Common myeloid progenitor, CD34-positive (primary cell): Measurements from ENCODE around the gene UBA3.

Experiments
- CTCF ChIA-PET: fragments of 350-600 bp; sonication (Branson Sonifier 250); formaldehyde crosslinking; loops from one replicate; lab custom pipeline; 2021; ENCODE audit warnings: antibody characterized with exemption; lab: Charles Lee
- POLR2A ChIA-PET: fragments of 350-600 bp; sonication (Branson Sonifier 250); formaldehyde crosslinking; loops from one replicate; lab custom pipeline; 2021; ENCODE audit warnings: antibody characterized with exemption; lab: Charles Lee
- DNase-seq, 3 donors: peaks; one replicate each; pipeline versions ENCODE4 v3.0.0 to v3.0.0-alpha.2; 2013
- H3K27ac ChIP-seq, 2 experiments: 1 replicate in 1 of 2; 2 replicates in 1 of 2; pipeline ENCODE4 v1.7.0; 2013; ENCODE audit warnings: inconsistent platforms in 2 of 2, low read length in 2 of 2, mild to moderate bottlenecking in 2 of 2, low read depth in 1 of 2, moderate library complexity in 1 of 2; ENCODE audit not compliant: severe bottlenecking in 2 of 2, insufficient read depth in 1 of 2, poor library complexity in 1 of 2
- H3K27me3 ChIP-seq, 5 experiments: replicated peaks in 2 of 5; 1 replicate in 3 of 5; 2 replicates in 2 of 5; pipeline versions ENCODE4 v1.6.1 to v1.7.0; 2013; ENCODE audit warnings: low read length in 4 of 5, mild to moderate bottlenecking in 2 of 5, moderate library complexity in 2 of 5, inconsistent platforms in 1 of 5; ENCODE audit not compliant: insufficient read depth in 5 of 5, control insufficient read depth in 4 of 5
- H3K36me3 ChIP-seq, 4 experiments: 1 replicate in 2 of 4; 2 replicates in 2 of 4; pipeline versions ENCODE4 v1.6.1 to v1.7.0; 2013; ENCODE audit warnings: low read length in 3 of 4, control low read depth in 1 of 4, mild to moderate bottlenecking in 1 of 4; ENCODE audit not compliant: control insufficient read depth in 4 of 4, insufficient read depth in 4 of 4
- H3K4me1 ChIP-seq, 4 experiments: 1 replicate in 3 of 4; 2 replicates in 1 of 4; pipeline versions ENCODE4 v1.6.1 to v1.7.1; 2013; ENCODE audit warnings: low read length in 3 of 4, mild to moderate bottlenecking in 3 of 4, control low read depth in 1 of 4, inconsistent platforms in 1 of 4, moderate library complexity in 1 of 4; ENCODE audit not compliant: control insufficient read depth in 4 of 4, insufficient read depth in 4 of 4; ENCODE audit errors: control extremely low read depth in 1 of 4
- H3K4me3 ChIP-seq, 7 experiments: 1 replicate in 4 of 7; 2 replicates in 3 of 7; pipeline versions ENCODE4 v1.5.1 to v1.7.0; 2013; ENCODE audit warnings: mild to moderate bottlenecking in 7 of 7, low read length in 6 of 7, moderate library complexity in 6 of 7, inconsistent platforms in 2 of 7, low read depth in 2 of 7, control low read depth in 1 of 7; ENCODE audit not compliant: insufficient read depth in 4 of 7, control insufficient read depth in 1 of 7; ENCODE audit errors: extremely low read depth in 1 of 7
- H3K9me3 ChIP-seq, 5 experiments: 1 replicate in 4 of 5; 2 replicates in 1 of 5; pipeline versions ENCODE4 v1.6.1 to v1.7.1; 2013; ENCODE audit warnings: low read length in 4 of 5, mild to moderate bottlenecking in 2 of 5, inconsistent platforms in 1 of 5, low read depth in 1 of 5, moderate library complexity in 1 of 5; ENCODE audit not compliant: control insufficient read depth in 4 of 5, insufficient read depth in 2 of 5; ENCODE audit errors: control extremely low read depth in 1 of 5
- WGBS: methylation state at CpG from one replicate; pipeline ENCODE4 v1.1.5; 2013; ENCODE audit not compliant: insufficient coverage; 5-methylcytosine and 5-hydroxymethylcytosine counted together

Gene UBA3

DNA sequence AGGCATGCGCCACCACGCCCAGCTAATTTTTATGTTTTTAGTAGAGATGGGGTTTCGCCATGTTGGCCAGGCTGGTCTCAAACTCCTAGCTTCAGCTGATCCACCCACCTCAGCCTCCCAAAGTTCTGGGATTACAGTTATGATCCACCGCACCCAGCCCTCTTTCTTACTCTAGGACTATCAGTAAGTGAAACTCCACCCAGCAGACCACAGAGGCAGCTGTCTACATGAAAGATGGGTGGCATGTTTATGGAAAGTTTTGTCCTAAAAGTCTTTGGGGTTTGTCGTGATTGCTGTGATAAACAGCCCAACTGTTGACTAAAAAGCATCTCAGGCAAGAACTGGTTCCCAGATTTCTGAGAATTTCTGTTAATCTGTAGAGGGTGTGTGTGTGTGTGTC, 15.5 kb upstream of the UBA3 start:
- peak in 2 of 3 donors; percentile 46 to 60 for DNase-seq
- Histone ChIP-seq H3K4me3 (peak overlapping the region in 4 of 7 experiments; percentile 5 to 46 (median 16)), H3K4me1 (peaks cover 56 to 83% (median 69%) of the 10 kb centered on the region in 4 experiments), H3K9me3 (no peaks in the 10 kb centered on the region), H3K27me3 (no peaks in the 10 kb centered on the region), H3K36me3 (peaks cover 0 to 15% (median 4%) of the 10 kb centered on the region in 4 experiments), H3K27ac (peak overlapping the region; percentile 25 to 73)
- WGBS = 0% methylated on average over 1 of the region's 5 CpGs
- ChIA-PET CTCF (interaction anchor here (0.9 to 2.5 kb wide), 4 partner anchors 10 to 32 kb away, joined by 3 to 14 read pairs (median 4); partner anchors contain the start of gene ARL6IP5), POLR2A (interaction anchor here (0.6 to 5.3 kb wide), 2 partner anchors 9 to 12 kb away, joined by 3 to 36 read pairs; partner anchors contain the start of gene ARL6IP5)

DNA sequence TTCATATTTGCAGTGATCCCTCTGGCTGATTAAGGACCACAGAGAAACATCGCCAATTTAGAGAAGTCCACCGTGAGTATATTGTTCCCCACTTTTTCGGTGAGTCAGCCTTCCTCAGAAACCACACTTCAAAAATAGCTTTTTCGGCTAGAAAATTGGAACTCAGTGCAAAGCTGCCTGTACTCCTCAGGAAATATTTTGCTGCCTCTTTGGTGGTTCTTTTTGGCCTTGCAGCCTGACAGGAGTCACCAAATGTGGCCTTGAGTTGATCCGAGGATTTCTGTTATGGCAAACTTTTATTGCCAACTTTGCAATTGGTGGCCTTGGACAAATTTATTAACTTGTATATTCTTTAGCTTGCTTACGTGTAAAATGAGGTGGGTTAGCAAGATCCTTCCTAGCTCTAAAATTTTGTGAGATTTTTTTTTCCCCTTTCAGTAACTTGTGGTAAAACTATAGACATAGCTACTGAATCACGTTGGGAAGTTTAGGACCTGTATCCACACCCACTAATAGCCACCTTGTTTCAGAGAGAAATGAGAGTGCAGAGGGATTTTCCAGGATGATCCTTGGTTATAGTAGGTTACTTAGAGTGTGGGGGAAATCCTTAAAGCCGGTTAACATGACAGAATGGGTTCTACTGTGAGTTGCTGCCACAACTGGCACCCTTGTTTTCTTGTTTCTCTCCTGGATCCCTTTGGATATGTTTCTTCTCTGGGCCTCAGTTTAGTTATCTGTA, 14.5 kb upstream of the UBA3 start:
- POLR2A ChIA-PET = interaction anchor here (0.6 to 5.3 kb wide), 4 partner anchors 8 to 66 kb away, joined by 3 to 36 read pairs (median 4); partner anchors contain the start of gene ARL6IP5
- WGBS = 0% methylated on average over 5 of the region's 8 CpGs
- Histone ChIP-seq H3K4me3 (peak overlapping the region in 4 of 7 experiments; percentile 33 to 59 (median 52)), H3K27me3 (no peaks in the 10 kb centered on the region), H3K9me3 (no peaks in the 10 kb centered on the region), H3K36me3 (peaks cover 0 to 20% (median 7%) of the 10 kb centered on the region in 4 experiments), H3K27ac (peak overlapping the region; percentile 61 to 88), H3K4me1 (peaks cover 65 to 91% (median 79%) of the 10 kb centered on the region in 4 experiments)
- CTCF ChIA-PET = interaction anchor here (0.9 to 3.7 kb wide), 8 partner anchors 11 to 419 kb away, joined by 3 to 28 read pairs (median 3); partner anchors contain the start of gene ARL6IP5
- peak; percentile 79 to 96 (median 94) for DNase-seq

DNA sequence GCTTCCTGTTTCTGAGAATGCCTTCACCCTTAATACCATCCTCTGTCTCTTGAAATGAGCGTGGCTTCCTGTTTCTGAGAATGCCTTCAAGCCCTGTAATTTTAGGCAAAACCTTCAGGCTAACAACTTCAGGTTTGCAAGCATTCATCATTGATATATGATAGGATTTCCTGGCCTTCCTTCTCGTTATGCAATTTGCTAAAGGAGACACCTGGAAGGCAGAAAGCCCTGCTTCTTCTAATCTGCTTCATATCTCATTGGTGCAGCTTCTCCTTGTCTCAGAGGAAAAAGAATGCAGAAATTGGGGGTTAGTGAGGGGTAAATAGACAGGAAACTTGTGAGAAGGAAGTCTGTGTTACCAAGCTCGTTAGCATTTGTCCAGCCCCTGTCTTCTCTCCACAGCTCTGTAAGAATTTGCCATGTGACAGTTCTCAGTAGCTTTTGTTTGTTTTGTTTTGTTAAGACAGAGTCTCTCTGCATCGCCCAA, 11.9 kb upstream of the UBA3 start:
- ChIA-PET CTCF (interaction anchor here (0.8 to 3.7 kb wide), 4 partner anchors 9 to 28 kb away, joined by 3 to 28 read pairs (median 6); partner anchors contain the start of gene ARL6IP5), POLR2A (interaction anchor here (0.5 to 5.3 kb wide), 5 partner anchors 8 to 41 kb away, joined by 3 to 36 read pairs (median 3); partner anchors contain the start of genes ARL6IP5 and UBA3)
- Histone ChIP-seq H3K4me1 (peaks cover 80 to 99% (median 91%) of the 10 kb centered on the region in 4 experiments), H3K27ac (peak overlapping the region; percentile 71 to 88), H3K36me3 (peaks cover 5 to 28% (median 7%) of the 10 kb centered on the region in 4 experiments), H3K4me3 (peak overlapping the region in 6 of 7 experiments; percentile 35 to 63 (median 48)), H3K27me3 (no peaks in the 10 kb centered on the region), H3K9me3 (no peaks in the 10 kb centered on the region)
- WGBS = 0% methylated on average over 3 of the region's 4 CpGs
- peak; percentile 69 to 95 (median 89) for DNase-seq

DNA sequence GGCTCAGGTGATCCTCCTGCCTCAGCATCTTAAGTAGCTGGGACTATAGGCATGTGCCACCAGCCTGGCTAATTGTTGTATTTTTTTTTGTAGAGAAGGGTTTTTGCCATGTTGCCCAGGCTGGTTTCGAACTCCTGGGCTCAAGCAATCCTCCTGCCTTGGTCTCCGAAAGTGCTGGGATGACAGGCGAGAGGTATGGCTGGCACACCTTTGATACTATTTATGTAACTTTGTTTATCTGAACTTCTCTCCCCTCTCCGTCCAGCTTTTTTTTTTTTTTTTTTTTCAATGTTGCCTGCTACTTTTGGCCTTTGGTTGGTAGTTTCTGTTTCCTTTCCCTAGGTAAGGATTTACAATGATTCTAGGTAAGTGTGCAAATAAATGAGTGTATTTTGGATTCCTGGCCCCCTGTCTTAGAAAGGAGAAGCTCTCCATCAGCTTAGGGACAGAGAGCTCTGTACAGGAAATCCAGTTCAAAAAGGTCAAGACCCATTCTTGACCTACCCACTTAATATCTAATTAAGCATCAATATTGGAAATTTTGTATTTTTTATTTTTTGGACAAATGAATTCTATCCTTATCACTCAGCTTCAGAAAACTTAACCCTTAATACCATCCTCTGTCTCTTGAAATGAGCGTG, 11.3 kb upstream of the UBA3 start:
- CTCF ChIA-PET = interaction anchor here (0.8 to 3.7 kb wide), 4 partner anchors 8 to 29 kb away, joined by 3 to 28 read pairs (median 6); partner anchors contain the start of gene ARL6IP5

DNA sequence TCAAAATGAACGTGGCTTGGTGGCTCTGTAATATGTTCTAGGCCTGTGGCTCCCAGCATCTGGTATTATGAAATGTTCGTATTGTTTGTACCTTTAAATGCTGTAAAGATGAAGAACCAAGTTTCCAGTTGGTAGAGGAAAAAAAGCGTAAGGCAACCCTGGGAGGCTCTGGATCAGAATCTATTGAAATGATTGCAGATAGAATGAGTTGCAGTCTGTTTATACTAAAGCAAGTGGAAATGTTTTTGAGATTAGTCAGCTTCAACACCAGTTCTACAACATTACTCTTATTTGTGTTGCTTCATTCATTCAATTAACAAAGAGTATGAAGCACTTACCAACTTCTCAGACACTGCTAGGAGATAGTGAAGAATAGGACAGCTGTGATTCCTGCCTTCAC, 9.9 kb upstream of the UBA3 start:
- no peaks in the 10 kb centered on the region for H3K9me3 ChIP-seq
- no peaks in the 10 kb centered on the region for H3K27me3 ChIP-seq
- peak overlapping the region in 1 of 2 experiments; percentile 88 for H3K27ac ChIP-seq
- no peak for DNase-seq
- H3K4me1 ChIP-seq = peaks cover 75 to 93% (median 88%) of the 10 kb centered on the region in 4 experiments
- ChIA-PET CTCF (interaction anchor here (0.6 to 1.5 kb wide), 5 partner anchors 9 to 29 kb away, joined by 3 to 4 read pairs (median 4); no protein-coding TSS in a partner anchor), POLR2A (no interaction called here)
- peaks cover 5 to 28% (median 7%) of the 10 kb centered on the region in 4 experiments for H3K36me3 ChIP-seq
- peak overlapping the region in 1 of 7 experiments; percentile 19 for H3K4me3 ChIP-seq
- WGBS = 96% methylated on average over 3 of the region's 3 CpGs

More for the DNA sequence above, 11.3 kb upstream of the UBA3 start:
- Histone ChIP-seq H3K27me3 (no peaks in the 10 kb centered on the region), H3K4me3 (peak overlapping the region in 5 of 7 experiments; percentile 11 to 63 (median 47)), H3K27ac (peak overlapping the region; percentile 56 to 88), H3K9me3 (no peaks in the 10 kb centered on the region), H3K36me3 (peaks cover 5 to 28% (median 7%) of the 10 kb centered on the region in 4 experiments), H3K4me1 (peaks cover 86 to 99% (median 94%) of the 10 kb centered on the region in 4 experiments)
- peak in 1 of 3 donors; percentile 54 for DNase-seq
- POLR2A ChIA-PET = interaction anchor here (0.5 to 1.2 kb wide), 3 partner anchors 11 to 29 kb away, joined by 3 to 4 read pairs (median 3); partner anchors contain the start of gene UBA3
- whole genome bisulfite sequencing = 0% methylated on average over 1 of the region's 5 CpGs

DNA sequence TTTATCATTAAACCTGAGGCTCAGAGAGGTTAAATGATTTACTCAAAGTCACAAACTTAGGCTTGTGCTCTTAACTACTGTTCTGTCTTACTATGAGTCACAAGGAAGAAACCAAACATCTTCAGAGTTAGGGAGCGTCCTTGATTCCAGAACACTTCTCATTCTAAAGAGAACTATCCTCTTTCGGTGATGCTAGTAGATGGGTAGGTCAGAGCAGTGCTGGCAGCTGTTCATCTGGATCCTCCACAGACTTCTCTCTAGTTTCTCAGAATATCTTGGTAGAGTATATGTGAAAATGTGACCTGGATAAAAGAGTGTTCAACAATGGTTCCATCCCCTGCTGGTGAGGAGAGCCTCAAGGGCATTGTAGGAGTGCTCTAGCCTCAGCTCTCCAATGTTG, 7.9 kb upstream of the UBA3 start:
- Histone ChIP-seq H3K27ac (peak overlapping the region; percentile 19 to 88), H3K4me3 (peak overlapping the region in 6 of 7 experiments; percentile 17 to 97 (median 89)), H3K27me3 (no peaks in the 10 kb centered on the region), H3K9me3 (no peaks in the 10 kb centered on the region), H3K4me1 (peaks cover 74 to 90% (median 83%) of the 10 kb centered on the region in 4 experiments), H3K36me3 (peaks cover 5 to 27% (median 7%) of the 10 kb centered on the region in 4 experiments)
- no peak for DNase-seq
- ChIA-PET CTCF (interaction anchor here (1.0 to 1.9 kb wide), 3 partner anchors 9 to 35 kb away, joined by 3 to 6 read pairs (median 5); partner anchors contain the start of gene UBA3), POLR2A (no interaction called here)
- 100% methylated on average over 1 of the region's 2 CpGs for WGBS
